ENCODE results near the gene ECE1.
A peak's percentile ranks its signal among the peaks of the same experiment; 100 is the strongest.

Gene ECE1

GRCh38 chr1:21318714-21319159 is 28.5 kb upstream of the ECE1 start:
- TF ChIP-seq, protein P1, sequence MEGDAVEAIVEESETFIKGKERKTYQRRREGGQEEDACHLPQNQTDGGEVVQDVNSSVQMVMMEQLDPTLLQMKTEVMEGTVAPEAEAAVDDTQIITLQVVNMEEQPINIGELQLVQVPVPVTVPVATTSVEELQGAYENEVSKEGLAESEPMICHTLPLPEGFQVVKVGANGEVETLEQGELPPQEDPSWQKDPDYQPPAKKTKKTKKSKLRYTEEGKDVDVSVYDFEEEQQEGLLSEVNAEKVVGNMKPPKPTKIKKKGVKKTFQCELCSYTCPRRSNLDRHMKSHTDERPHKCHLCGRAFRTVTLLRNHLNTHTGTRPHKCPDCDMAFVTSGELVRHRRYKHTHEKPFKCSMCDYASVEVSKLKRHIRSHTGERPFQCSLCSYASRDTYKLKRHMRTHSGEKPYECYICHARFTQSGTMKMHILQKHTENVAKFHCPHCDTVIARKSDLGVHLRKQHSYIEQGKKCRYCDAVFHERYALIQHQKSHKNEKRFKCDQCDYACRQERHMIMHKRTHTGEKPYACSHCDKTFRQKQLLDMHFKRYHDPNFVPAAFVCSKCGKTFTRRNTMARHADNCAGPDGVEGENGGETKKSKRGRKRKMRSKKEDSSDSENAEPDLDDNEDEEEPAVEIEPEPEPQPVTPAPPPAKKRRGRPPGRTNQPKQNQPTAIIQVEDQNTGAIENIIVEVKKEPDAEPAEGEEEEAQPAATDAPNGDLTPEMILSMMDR (IDR thresholded peaks at IDR 0.05; ENCODE audit: low read depth, low read length) = no peak
- DNase-seq (ENCODE audit: extremely low read depth, low read depth) = no peak

DNA sequence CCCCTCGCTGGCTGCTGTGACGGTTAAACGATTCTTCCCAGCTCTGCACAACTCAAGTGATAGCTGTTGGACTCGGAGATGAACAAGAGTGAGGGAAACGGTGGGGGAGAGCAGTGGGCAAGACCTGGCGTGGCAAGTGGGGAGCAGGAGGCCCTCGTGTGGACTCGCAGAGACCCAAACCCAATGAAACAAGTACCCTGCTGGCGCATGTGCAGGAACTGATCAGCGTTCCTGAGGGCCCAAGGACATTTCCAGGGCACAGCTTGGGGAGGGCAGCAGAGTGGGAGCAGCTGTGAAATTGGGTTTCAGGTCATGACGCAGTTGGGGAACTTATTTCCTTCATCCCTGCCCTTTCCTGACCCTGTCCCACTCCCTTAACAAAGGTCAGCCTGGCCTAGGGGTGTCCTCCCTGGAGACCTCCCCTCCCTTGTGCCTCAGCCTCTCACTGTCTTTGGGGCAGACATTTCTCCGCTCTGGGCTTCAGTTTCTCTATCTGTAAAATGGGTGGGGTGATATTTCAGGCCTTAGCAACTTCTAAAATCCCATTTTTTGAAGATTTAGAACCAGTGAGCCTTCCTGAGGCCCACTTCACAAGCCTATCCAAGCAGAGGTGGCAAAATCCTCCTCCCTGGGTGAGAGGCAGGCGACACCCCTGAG is 27.9 kb upstream of the ECE1 start:
- DNase-seq (ENCODE audit: extremely low read depth, low read depth) = no peak
- TF ChIP-seq, protein P1 (IDR thresholded peaks at IDR 0.05; ENCODE audit: low read depth, low read length) = no peak

GRCh38 chr1:21317690-21318043 is 27.4 kb upstream of the ECE1 start:
- TF ChIP-seq, protein P1 (IDR thresholded peaks at IDR 0.05; ENCODE audit: low read depth, low read length) = no peak
- no peak for DNase-seq (ENCODE audit: extremely low read depth, low read depth)

- TF ChIP-seq, protein P1 (IDR thresholded peaks at IDR 0.05; ENCODE audit: low read depth, low read length) = no peak
- peak; percentile 67 for DNase-seq (ENCODE audit: extremely low read depth, low read depth)
Observed at GRCh38 chr1:21317035-21317689, 26.9 kb upstream of the ECE1 start.

DNA sequence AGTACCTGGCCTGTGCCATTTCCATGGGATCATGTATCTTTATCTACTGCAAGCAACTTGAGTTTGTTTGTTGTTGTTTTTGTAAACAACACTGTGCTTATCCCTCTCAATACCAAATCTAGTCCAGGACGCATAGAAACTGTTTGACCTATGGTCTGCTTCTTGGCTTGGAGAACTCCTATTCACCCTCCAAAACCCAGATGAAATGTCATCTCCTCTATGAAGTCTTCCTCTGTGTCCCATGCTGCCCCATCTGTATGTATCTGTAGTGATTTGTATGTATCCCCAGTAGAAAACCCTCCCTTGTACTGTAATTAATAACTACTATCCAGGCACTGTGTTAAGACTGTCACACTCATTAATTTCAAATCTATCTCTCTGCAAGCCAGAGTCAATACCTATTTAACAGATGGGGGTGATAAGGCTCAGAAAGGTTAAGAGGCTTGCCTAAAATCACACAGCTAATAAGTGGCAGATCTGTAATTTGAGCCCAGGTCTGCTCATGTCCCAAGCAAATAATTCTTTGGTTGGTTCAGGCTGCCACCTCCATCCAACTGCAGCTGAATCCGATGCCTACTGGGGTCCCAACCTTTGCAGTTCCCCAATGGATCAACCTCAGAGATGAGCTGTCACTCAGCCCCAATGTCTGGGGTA is 24.6 kb upstream of the ECE1 start:
- DNase-seq (ENCODE audit: extremely low read depth, low read depth) = no peak
- TF ChIP-seq, protein P1 (IDR thresholded peaks at IDR 0.05; ENCODE audit: low read depth, low read length) = no peak

- DNase-seq (ENCODE audit: extremely low read depth, low read depth) = no peak
- TF ChIP-seq, protein P1 (IDR thresholded peaks at IDR 0.05; ENCODE audit: low read depth, low read length) = no peak
Observed at GRCh38 chr1:21313886-21314721, 23.8 kb upstream of the ECE1 start.
